GM18511 (cell line): ENCODE results near the gene CACNA2D2.

Experiments
- ATAC-seq: cut with Tn5 transposase; IDR thresholded peaks from one replicate; pipeline ENCODE4 v1.9.1; 2021; ENCODE audit warnings: mild to moderate bottlenecking, moderate library complexity; ENCODE audit not compliant: unreplicated experiment

CACNA2D2 gene

DNA sequence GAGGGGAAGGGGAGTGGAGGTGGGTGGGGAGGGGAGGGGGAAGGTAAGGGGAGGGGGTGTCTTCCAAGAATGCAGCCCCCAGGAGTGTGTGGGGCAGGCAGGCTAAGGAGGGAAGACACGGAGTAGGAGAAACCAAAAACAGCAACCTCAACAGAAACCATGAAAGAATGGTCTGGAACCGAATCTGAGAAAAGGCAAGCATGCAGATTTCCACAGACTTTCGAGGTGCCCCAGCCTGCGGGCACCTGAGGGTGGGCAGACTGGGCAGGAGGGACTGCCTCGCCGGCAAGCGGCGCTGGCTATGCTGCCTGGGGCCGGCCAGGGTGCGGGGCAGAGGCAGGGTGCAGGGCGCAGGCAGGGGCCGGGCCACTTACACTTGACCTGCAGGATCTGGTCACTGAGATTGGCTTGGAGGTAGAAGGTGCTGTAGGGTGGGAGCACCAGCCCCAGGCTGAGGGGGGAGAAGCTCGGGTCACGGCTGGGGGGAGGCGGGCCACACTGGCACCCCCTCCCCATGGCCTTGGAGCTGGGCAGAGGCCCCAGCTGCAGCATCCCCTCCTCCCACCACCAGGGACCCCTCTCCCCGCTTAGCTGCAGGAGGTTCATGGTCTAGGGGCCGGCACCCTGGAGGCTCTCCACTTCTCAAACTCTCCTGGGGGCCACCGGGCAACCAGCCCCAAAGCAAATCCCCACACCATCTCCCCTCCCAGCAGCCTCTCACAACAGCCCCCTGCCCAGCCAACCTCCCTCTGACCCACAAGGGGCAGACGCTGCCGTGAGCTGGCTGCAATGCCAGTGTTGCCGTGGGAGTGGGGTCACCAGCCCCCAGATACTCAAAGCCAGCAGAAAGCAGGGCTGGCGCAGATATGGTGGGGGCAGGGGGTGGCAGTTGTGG, 128.8 kb downstream of the CACNA2D2 start:
- ATAC-seq, result no peak

DNA sequence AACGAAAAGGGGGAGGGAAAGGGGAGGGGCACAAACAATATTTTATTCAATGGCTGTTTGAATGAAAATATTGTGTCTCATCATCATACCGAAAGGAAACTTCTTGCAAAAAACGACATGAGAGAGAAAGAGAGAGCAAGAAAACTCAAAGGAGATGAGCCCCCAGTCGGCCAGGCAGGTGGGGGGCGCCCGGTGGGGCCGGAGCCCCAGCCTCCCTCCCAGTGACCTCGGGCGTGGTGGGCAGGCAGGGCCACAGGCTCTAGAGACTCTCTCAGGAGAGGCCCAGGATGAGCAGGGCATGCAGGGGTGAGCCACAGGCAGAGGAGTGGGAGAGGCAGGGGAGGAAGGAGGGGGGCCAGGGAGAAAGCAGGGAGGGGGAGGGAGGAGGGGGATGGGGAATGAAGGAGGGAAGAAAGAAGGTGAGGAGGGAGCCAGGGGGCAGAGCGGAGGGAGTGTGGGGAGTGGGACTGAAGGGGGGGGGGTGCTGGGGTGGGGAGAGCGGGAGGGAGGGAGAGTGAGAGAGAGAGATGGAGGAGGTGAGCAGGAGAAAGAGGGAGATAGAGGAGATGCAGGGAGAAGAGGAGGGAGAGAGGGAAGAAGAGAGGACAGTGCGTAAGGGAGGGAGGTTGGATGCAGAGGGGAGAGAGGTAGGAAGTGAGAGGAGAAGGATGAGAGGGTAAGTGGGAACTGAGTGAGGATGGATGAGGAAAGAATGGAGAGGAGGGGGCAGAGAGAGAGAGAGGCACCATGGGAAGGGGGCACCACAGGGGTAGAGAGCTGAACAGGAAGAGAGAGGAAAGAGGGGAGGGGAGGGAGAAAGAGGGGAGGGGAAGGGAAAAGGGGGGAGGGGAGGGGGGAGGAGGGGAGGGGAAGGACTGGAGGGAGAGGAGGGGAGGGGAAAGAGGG, 130.0 kb downstream of the CACNA2D2 start:
- ATAC-seq, result no peak

DNA sequence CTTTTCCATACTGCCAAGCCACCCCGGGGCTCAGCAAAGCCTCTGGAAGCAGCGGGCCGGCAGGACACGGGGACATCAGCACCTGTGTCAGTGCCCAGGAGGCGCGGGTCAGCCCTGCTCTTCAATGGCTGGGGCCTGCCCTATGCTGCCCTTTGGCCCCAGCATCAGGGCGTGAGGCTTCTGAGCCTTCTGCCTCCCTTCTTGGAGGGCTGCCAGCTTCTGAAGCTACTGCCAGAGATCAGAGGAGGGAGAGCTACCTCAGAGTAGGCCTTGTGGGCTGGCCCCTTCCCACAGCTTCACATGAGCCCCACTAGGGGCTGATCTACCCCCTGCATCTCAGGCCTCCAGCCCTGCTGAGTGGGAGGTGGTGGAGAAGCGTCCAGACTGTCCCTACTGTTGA, 131.1 kb downstream of the CACNA2D2 start:
- no peak for ATAC-seq

DNA sequence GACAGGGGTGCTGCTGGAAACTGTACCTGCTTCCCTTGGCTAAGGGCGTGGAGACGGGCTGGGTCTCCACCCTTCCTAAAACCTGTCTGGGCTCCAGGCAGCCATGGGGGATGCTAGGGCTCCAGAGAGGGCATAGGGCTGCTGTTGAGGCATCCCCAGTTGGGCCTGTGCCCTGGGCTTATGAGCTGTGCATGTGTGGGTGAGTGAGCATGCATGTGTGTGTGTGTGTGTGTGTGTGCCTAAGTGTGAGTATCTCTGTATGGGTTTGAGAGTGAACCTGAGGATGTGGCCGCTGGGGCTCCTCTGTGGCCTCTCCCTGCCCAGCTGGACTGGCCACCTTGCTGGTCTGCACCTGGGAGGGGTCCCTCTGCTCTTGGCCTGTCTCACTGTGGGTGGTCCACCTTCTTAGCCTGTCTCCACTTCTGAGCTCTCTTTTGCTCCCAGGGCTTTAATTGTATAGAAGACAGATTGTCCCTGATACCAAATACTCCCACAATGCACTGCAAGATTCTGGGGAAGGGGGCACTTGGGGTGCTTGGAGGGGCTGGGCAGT, 132.2 kb downstream of the CACNA2D2 start:
- no peak for ATAC-seq

DNA sequence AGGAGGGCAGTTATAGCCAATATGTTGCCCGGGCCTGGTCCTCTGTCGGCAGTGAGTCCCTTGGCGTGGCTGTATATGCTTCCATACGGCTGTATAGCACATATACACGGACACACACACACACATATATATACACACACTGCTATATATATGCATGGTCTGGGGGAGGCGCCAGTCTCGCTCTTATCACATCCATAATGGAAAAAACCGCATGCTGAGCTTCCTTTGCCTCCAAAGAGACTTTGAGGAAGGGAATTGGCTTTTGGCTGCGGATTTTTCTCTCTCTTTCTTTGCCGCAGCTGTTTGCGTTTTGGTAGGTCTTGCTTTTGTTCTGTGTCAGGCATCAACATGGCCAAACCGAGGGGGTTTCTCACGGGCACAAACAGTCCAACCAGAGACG, 132.8 kb downstream of the CACNA2D2 start:
- no peak for ATAC-seq

DNA sequence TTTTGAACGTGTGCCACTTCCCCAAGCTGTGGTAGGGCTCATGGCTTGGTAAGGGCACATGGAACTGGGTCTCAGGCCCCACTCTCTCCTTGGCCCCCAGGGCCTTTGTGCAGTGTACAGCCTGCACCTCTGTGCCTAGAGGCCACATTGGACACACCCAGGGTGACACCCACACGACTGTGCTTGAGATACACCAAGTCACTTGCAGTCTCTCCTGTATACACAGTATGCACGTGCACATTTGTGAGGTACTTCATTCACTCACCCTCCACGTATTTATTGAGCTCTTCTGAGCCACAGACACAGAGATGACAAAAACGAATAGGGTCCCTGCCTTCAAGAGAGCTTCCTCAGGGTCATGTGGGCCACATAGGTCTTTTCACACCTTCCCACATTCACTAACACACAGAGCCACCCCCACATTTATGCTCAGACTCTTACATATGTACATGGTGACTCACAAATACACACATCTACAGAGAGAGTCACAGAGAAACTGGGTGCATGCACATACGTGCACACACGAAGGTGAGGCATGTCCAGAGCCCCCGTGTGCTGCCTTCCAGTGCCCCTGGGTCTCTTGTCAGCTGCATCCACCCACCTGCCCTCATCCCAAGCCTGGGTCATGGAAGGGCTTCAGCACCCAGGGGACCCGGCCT, 134.3 kb downstream of the CACNA2D2 start:
- ATAC-seq, result no peak

DNA sequence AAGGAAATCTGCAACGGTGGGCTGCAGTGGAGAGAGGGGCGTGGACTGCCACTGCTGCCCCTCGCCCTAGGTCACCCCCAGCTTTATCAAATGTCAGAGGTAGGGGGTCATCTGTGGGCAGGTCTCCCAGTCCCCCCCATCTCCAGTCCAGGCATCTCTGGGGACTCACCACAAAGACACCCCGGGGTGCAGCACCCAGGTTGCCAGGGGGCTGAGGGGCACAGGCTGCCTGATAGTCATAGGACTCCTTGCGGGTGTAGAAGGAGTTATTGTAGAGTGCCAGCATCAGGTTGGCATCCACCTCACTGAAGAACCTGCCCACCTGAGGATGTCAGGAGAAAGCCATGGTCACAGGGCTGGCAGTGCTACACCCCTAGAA, 137.6 kb downstream of the CACNA2D2 start:
- no peak for ATAC-seq

DNA sequence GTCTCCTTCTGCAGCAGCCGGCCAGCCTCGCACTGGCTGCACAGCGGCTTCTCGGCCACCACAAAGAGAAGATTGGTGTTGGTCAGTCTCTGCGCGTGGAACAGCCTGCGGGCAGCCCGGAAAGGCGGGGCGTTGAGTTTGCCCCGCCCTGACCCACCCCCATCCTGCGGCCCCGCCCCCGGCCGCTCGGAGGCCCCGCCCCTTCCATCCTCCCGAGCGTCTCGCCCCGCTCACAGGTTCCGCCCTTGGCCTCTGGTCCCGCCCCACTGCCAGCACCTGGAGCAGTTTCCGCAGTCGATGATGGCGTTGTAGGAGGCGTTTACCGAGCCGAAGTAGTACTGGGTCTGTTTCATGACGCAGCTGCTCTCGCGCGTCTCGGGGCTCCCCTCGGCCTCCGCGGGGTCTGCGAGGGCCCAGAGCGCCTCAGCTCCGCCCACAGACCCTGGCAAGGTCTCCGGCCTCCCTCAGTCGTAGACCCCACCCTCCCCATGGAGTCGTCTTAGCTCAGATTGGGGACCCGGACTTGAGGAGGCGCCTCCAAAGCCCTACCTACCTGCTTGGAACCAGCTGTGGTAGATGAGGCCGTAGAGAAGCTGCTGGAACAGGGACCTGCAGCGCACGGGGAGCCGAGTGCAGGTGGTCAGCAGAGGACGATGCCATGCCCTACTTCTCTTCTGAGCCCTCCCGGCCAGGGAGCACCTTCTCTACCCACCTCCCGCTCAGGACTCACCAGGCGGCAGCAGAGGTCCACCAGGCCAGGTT, 138.2 kb downstream of the CACNA2D2 start:
- peak; percentile 88 for ATAC-seq

DNA sequence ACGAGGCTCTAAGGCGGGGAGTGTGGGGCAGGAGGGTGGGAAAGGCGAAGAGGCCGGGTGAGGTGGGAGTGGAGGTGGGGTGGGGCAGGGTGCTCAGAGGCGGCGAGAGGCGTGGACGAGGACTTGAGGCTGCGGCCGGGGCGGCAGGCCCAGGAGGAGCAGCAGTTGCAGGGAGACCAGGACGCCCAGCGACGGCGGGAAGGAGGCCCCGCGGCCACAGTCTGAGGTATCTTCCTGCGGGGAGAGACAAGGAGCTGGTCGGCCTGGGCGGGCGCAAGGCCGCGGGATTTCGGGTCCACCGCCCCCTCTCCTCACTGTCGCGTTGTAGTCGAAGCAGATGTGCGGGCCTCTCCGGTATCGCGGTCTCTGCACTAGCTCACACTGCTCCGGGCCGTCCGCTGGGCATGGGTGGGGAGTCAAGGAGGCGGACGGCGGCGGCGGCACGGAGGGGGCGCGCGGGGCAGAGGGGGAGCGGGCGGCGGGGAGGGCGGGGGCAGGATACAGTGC, 138.8 kb downstream of the CACNA2D2 start:
- peak; percentile 12 for ATAC-seq

DNA sequence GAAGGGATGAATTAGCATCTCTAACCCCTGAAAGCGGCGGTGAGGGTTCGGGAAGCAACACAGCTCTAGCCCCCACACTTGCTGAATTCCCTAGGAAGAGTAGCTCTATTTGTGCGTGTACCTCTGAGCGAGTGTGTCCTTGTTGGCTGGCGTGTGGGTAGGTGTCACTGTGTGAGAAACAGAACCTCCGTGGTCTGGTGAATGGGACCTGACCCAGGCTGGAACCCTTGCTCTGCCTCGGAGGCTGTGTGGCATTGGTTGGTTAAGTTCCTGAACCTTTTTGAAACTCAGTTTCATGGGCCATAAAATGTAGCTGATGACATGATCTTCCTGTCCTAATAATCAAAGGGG, 143.7 kb downstream of the CACNA2D2 start:
- ATAC-seq, result peak; percentile 29

DNA sequence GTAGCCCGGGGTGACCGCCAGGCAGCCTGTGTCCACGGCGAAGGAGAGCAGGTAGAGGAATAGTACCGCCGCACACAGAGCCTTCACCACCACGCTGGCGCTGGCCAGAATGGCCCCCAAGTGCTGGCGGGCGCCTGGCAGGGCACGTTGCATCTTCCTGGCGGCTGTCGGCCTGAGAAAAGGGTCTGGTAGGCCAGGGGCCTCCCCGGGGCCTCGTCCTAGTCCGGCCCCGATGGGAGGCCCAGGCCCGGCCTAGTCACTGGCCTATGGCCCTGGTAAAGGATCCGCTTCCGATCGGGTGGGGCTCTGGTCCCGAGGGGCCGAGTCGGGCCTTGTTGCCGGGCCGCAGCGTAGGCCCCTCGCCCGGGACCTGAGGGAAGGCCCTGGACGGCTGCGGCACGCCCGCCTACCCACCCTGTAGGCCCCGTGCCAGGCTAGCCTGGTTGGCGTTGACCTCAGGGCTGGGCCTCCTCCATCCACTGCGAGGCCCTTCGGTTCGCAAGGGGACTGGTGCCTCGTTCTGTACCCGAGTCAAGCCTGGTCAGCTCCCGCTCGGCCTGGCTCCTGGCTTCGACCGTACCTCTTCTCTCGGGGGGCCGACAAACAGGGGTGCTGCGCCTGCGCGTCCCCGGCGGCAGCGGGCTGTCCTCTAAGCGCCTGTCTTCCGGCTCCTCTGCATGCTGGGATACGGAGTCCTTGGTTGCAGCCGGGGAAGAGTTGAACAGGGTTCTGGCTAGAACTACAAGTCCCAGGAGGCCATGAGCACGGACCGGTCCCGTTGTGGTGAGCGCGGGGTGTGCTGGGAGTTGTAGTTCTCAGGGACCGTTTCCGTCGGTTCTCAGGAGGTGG, 144.3 kb downstream of the CACNA2D2 start, which contains the start of gene TMEM115:
TSS of gene TMEM115 (minus strand) at position 611 of the 849 bp plus-strand sequence. CDS start at position 153, 458 bp downstream.
- peak; percentile 100 for ATAC-seq

DNA sequence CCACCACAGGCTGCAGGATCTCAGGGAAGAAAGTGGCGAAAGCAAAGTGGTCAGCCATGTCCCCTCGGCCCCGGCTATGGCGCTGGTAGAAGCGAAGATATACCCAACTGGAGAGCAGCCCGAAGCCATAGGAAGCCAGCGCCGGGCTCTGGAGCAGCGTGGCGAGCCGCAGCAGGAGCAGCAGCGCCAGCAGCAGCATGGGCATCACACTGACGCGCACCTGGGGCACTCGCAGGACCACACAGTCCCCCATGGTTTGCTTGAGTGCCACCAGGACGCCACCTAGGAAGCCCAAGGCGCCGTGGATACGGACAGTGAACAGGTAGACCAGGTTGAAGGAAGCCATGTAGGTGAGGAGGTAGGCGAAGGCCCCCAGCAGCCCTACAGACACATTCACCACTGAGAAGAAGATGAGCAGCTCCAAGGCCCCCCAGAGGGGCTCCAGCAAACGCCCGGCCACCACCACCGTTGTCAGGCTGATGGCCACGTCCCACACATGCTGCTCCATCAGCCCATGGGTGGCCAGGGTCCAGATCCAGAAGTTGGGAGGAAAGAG, 145.0 kb downstream of the CACNA2D2 start:
- ATAC-seq, result no peak

DNA sequence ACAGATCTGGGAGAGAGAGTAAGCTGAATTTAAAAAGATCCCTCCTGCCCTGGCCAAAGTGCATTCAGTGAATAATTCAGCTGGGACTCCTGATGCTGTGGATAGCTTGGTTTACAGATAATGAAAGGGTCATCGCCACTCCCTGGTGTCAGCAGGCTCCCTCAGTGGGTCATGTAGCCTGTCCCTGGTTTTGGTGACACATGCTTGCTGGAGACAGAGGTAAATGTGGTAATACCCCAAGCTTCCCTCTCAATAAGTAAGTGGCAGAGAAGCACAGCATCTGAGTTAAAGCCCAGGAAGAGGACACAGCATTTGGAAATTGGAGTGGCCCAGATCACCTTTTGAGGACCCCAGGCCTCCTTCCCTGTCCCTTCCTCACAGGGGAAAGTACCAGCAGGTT, 146.0 kb downstream of the CACNA2D2 start:
- no peak for ATAC-seq

DNA sequence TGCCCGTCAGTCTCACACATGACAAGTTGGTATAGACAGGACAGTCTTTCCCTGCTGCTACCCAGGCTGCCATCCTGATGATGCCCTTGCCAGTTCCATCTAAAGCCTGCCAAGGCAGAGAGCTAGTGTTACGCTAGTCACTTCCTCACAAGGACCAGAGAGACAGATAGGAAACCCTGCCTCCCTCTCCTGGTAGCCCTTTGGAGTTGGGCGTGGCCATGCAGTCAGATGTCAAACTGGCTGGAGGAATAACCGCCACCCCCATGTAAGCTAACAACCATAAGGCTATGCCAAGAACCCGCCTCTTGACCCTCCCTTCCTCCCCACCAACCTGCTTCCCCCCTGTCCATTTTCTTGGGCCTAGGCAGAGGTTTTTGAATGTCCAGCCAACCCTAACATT, 146.9 kb downstream of the CACNA2D2 start:
- no peak for ATAC-seq

DNA sequence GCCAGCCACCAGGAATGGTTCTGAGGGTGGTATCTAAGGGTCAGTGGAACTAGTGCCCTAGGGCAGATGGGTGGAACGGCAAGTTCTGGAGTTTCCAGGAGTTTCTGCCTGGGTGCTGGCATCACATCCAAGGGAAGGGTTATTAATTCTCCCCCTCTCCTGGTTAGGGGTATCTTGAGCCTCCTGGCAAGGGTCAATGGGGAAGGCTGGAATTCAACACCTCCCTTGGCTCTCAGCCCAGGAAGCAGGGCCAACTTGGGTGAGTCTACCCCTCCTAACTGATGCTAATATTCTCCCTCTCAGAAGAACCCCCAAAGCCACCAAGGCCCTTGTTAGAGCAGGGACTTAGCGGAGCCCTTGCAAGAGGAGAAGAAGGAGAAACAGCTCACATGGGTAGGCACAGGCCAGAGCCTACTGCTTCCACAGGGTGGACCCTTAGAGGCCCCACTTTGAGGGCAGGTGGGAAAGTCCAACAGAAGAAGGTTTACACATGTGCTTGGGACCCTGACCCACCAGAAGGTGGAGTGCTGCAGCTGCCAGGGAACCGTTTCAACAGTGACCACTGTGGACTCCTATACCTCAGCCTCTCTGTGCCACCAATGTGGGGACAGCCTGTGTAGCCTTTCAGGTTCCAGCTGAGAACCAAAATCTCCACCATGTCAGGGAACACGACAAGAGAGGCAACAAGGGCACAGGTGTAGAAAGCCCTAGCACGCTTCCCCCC, 147.4 kb downstream of the CACNA2D2 start:
- ATAC-seq, result no peak

DNA sequence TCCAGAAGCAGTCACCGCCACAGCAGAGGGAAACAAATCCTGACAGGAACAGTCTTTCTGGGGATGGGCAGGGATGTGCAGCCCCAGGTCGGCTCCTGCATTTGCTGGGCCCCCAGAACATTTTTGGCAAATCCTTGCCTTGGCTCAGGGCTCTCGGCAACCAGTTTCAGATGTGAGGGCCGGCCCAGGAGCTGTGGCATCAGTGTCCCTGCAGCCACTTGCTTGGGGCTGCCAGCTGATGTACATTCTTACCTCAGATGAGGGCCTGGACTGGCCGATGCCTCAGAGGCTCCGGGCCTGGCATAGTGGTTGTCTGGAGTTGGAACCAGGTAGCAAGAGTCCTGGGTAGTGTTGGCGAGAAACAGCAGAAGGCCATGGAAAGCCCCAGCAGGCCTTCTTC, 148.6 kb downstream of the CACNA2D2 start:
- no peak for ATAC-seq

DNA sequence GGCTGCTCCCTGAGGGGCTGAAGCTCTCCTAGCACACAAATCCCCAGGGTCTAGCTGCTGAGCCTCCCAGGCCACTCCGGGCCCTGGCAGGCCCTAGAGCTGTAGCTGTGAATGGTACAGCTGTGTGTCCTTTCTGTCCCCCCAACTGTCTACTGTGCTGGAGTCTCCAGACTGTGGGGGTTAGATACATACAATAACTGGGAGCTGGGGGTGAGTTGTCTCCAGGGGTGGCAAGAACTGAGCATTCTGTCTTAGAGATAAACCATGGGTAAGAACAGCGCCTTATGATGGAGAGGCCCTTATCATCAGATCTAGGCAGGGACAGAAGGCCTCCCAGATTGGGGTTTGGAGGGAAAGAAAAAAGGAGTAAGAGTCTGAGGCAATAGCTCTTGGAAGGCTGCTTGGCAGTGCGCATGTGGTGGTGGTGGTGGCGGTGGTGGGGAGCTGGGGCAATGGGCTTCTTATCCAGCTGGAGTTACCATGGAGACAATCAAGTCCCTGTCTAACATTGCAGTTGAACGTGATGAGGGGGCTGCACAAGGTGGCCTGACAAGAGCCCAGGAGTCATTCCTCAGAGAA, 149.2 kb downstream of the CACNA2D2 start:
- no peak for ATAC-seq
